Endothelial cell of umbilical vein (primary cell): ENCODE measurements around the gene MEGF10. TPM values are rescaled to one million over a fixed set of nuclear protein-coding genes. Genes with fewer than 3 reads are reported as not detected.

Experiments used
- BruUV-seq: library from RNA; stranded (reverse); fragments of 400-500 nt; replicated peaks from 2 replicates; lab custom pipeline; 2021; lab: Mats Ljungman, UMichigan
- CTCF ChIA-PET: fragments of 300-600, 350-600 bp; sonication (Branson Sonifier 250); formaldehyde crosslinking; loops from one replicate; lab custom pipeline; 2021; ENCODE audit warnings: antibody characterized with exemption, inconsistent platforms; lab: Charles Lee
- POLR2A ChIA-PET: fragments of 300-600, 350-600 bp; sonication (Branson Sonifier 250); formaldehyde crosslinking; loops from one replicate; lab custom pipeline; 2021; ENCODE audit warnings: antibody characterized with exemption, inconsistent platforms; lab: Charles Lee
- DNase-seq: peaks from one replicate; pipeline ENCODE4 v3.0.0-alpha.2; 2011; ENCODE audit warnings: low read depth, low spot score
- FAIRE-seq: peaks from 2 replicates; lab custom pipeline; 2011; peaks lifted over from hg19 to GRCh38; lab: Jason Lieb, UNC
- H2AFZ ChIP-seq: 2 replicates; pipeline ENCODE4 v1.6.0; 2012; ENCODE audit warnings: low read depth, low read length, control low read depth, inconsistent platforms
- H3K27ac ChIP-seq: 2 replicates; pipeline ENCODE4 v1.5.1; 2011; ENCODE audit warnings: low read depth, mild to moderate bottlenecking, control low read depth, low read length, moderate library complexity; ENCODE audit not compliant: insufficient read depth
- H3K27me3 ChIP-seq, 2 experiments: 2 replicates each; pipeline versions ENCODE4 v1.6.0 to v1.6.1; 2011; ENCODE audit warnings: low read length in 2 of 2, mixed read lengths in 1 of 2; ENCODE audit not compliant: control insufficient read depth in 2 of 2, insufficient read depth in 2 of 2
- H3K36me3 ChIP-seq, 2 experiments: 2 replicates in 1 of 2; 3 replicates in 1 of 2; pipeline ENCODE4 v1.5.1; 2011; ENCODE audit warnings: low read length in 2 of 2, mild to moderate bottlenecking in 1 of 2, moderate library complexity in 1 of 2; ENCODE audit not compliant: control insufficient read depth in 2 of 2, insufficient read depth in 2 of 2; ENCODE audit errors: extremely low read depth in 1 of 2
- H3K4me1 ChIP-seq: 3 replicates; pipeline ENCODE4 v1.5.1; 2011; ENCODE audit warnings: mild to moderate bottlenecking, low read length; ENCODE audit not compliant: control insufficient read depth, insufficient read depth; ENCODE audit errors: extremely low read depth
- H3K4me2 ChIP-seq: 2 replicates; pipeline ENCODE4 v1.6.1; 2011; ENCODE audit warnings: low read length, control low read depth, mixed read lengths; ENCODE audit not compliant: insufficient read depth
- H3K4me3 ChIP-seq, 3 experiments: fragments of 200-600 bp in 1 of 3; sonication (generic), shearing (Covaris generic) in 1 of 3; replicated peaks in 1 of 3; 2 replicates each; pipeline ENCODE4 v1.5.1; 2011 to 2016; ENCODE audit warnings: control low read depth in 3 of 3, low read length in 3 of 3, mild to moderate bottlenecking in 2 of 3, inconsistent platforms in 1 of 3, low read depth in 1 of 3, moderate library complexity in 1 of 3; ENCODE audit not compliant: insufficient read depth in 1 of 3
- H3K79me2 ChIP-seq: 2 replicates; pipeline ENCODE4 v1.6.0; 2012; ENCODE audit warnings: low read length, inconsistent platforms; ENCODE audit not compliant: control insufficient read depth, insufficient read depth
- H3K9ac ChIP-seq: replicated peaks from 2 replicates; pipeline ENCODE3; 2011; ENCODE audit warnings: low read length, control low read depth; ENCODE audit not compliant: insufficient read depth; ENCODE audit errors: extremely low read depth
- H3K9me1 ChIP-seq: replicated peaks from 3 replicates; pipeline ENCODE4 v1.6.0; 2011; ENCODE audit warnings: mild to moderate bottlenecking, low read length; ENCODE audit not compliant: control insufficient read depth, insufficient read depth; ENCODE audit errors: extremely low read depth
- H3K9me3 ChIP-seq: replicated peaks from 2 replicates; pipeline ENCODE4 v1.5.1; 2012; ENCODE audit warnings: low read length, inconsistent platforms; ENCODE audit not compliant: control insufficient read depth, insufficient read depth
- H4K20me1 ChIP-seq: replicated peaks from 2 replicates; pipeline ENCODE3; 2011; ENCODE audit warnings: mild to moderate bottlenecking, low read length; ENCODE audit not compliant: control insufficient read depth, insufficient read depth; ENCODE audit errors: extremely low read depth
- EZH2 ChIP-seq: IDR thresholded peaks from 2 replicates; pipeline ENCODE4 v1.6.1; 2012; ENCODE audit warnings: borderline replicate concordance, low read depth, mild to moderate bottlenecking, moderate library complexity, low read length, inconsistent platforms; ENCODE audit not compliant: severe bottlenecking
- FOS ChIP-seq: IDR thresholded peaks from 2 replicates; pipeline ENCODE4 v1.6.1; 2011; ENCODE audit warnings: mild to moderate bottlenecking, low read length, moderate library complexity, borderline replicate concordance; ENCODE audit not compliant: insufficient read depth
- GATA2 ChIP-seq: IDR thresholded peaks from 2 replicates; pipeline ENCODE4 v1.7.0; 2011; ENCODE audit warnings: low read depth, mild to moderate bottlenecking, moderate library complexity, mixed read lengths, low read length; ENCODE audit not compliant: insufficient read length, insufficient read depth
- JUN ChIP-seq: IDR thresholded peaks from 2 replicates; pipeline ENCODE4 v1.6.1; 2011; ENCODE audit warnings: borderline replicate concordance, low read depth; ENCODE audit not compliant: insufficient read length, insufficient read depth
- MYC ChIP-seq: IDR thresholded peaks from one replicate; pipeline ENCODE4 v1.6.1; 2011; ENCODE audit warnings: mild to moderate bottlenecking, low read depth, low read length
- POLR2A ChIP-seq: IDR thresholded peaks from 2 replicates; pipeline ENCODE4 v1.6.1; 2012; ENCODE audit warnings: low read depth, mild to moderate bottlenecking, control low read depth, low read length
- POLR2AphosphoS5 ChIP-seq: IDR thresholded peaks from 2 replicates; pipeline ENCODE4 v1.6.1; 2012; ENCODE audit warnings: low read depth, mild to moderate bottlenecking, control low read depth, low read length, moderate library complexity; ENCODE audit not compliant: insufficient read depth
- dilution Hi-C: fragments of 300-500 bp; cut with MboI; formaldehyde crosslinking; loops from one replicate; pipeline ENCODE4 v1.15.0; 2019; ENCODE audit warnings: low sequenced_read_pairs; ENCODE audit not compliant: extremely low pct_ligation_motif_present
- intact Hi-C: fragments of 100-400 bp; cut with micrococcal nuclease; formaldehyde crosslinking; loops from one replicate; pipeline ENCODE4 v1.10.0; 2022
- polyA plus RNA-seq, 4 experiments: library from polyadenylated mRNA; depleted of rRNA in 3 of 4; stranded (reverse) in 3 of 4; unstranded in 1 of 4; fragments of >200 nt; gene quantifications; 2 replicates each; pipeline versions ENCODE4 v1.2.1 to v1.2.3, GENCODE V29; 2011 to 2012; ENCODE audit warnings: missing spikeins in 1 of 4
- total RNA-seq: library from RNA; stranded (reverse); gene quantifications from 2 replicates; pipeline ENCODE4 v1.2.3, GENCODE V29; 2021
- TF ChIP-seq, protein P1 (sequence below), 2 donors: IDR thresholded peaks; 1 replicate in 1 of 2; 2 replicates in 1 of 2; pipeline ENCODE4 v1.5.1; 2011; ENCODE audit warnings: low read length in 2 of 2, mild to moderate bottlenecking in 2 of 2, moderate library complexity in 2 of 2, control low read depth in 1 of 2, inconsistent platforms in 1 of 2, low read depth in 1 of 2; ENCODE audit not compliant: insufficient read depth in 1 of 2; ENCODE audit errors: extremely low read depth in 1 of 2
- TF ChIP-seq, protein P2 (sequence below): IDR thresholded peaks from 2 replicates; pipeline ENCODE4 v1.6.1; 2011; ENCODE audit not compliant: insufficient read depth, insufficient read length

The MEGF10 gene
- total and polyA plus RNA-seq, 2 donors (not counting 3 experiments of a cell fraction or from before 2014, with no cell fraction given): 0.30 to 1.00 TPM

DNA sequence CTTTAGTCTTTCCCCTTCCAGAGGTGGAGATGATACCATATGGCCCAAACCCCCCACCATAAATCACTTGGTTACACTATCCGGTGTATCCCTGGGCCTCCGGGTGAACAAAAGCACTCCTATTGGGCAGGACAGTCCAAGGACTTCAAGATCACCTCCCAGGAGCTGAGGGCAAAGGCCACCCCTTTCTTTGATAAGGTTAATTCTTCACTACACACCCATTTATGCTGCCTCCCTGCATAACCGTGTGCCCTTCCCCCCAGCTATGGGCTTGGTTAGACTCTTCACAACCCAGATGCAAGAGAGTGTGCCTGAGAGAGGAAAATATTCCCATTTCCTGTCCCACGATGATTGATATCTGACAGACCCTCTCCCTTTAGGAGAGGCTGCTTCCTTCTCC is 162.0 kb downstream of the MEGF10 start:
- no peak overlapping the region for H2AFZ ChIP-seq
- no peaks in the 10 kb centered on the region for H3K4me1 ChIP-seq
- no peaks in the 10 kb centered on the region for H3K36me3 ChIP-seq
- BruUV-seq: no TSS peak
- DNase-seq: no peak
- H3K9me3 ChIP-seq: no peaks in the 10 kb centered on the region
- peaks cover 0 to 4% of the 10 kb centered on the region in 2 experiments for H3K27me3 ChIP-seq
- H3K27ac ChIP-seq: no peak overlapping the region
- no peak for FAIRE-seq
- H3K9me1 ChIP-seq: no peaks in the 10 kb centered on the region
- ChIA-PET POLR2A (no interaction called here), CTCF (no interaction called here)
- H3K79me2 ChIP-seq: no peaks in the 10 kb centered on the region
- H4K20me1 ChIP-seq: no peaks in the 10 kb centered on the region
- H3K9ac ChIP-seq: no peak overlapping the region
- dilution Hi-C loops: no loop called here
- H3K4me2 ChIP-seq: no peak overlapping the region
- intact Hi-C loops: no loop called here
- TF ChIP-seq EZH2 (no peak), JUN (no peak), MYC (no peak), POLR2AphosphoS5 (no peak), FOS (no peak), POLR2A (no peak), GATA2 (no peak)
- TF ChIP-seq, protein P1, sequence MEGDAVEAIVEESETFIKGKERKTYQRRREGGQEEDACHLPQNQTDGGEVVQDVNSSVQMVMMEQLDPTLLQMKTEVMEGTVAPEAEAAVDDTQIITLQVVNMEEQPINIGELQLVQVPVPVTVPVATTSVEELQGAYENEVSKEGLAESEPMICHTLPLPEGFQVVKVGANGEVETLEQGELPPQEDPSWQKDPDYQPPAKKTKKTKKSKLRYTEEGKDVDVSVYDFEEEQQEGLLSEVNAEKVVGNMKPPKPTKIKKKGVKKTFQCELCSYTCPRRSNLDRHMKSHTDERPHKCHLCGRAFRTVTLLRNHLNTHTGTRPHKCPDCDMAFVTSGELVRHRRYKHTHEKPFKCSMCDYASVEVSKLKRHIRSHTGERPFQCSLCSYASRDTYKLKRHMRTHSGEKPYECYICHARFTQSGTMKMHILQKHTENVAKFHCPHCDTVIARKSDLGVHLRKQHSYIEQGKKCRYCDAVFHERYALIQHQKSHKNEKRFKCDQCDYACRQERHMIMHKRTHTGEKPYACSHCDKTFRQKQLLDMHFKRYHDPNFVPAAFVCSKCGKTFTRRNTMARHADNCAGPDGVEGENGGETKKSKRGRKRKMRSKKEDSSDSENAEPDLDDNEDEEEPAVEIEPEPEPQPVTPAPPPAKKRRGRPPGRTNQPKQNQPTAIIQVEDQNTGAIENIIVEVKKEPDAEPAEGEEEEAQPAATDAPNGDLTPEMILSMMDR (IDR thresholded peaks at IDR 0.05; ENCODE audit: extremely low read depth in 1 of 2, insufficient read depth in 1 of 2, low read depth in 1 of 2, low read length in 2 of 2): no peak
- TF ChIP-seq, protein P2, sequence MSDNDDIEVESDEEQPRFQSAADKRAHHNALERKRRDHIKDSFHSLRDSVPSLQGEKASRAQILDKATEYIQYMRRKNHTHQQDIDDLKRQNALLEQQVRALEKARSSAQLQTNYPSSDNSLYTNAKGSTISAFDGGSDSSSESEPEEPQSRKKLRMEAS: no peak
- H3K4me3 ChIP-seq: no peak overlapping the region
